Stimulated activated CD4-positive, alpha-beta T cell treated with anti-CD3 and anti-CD28 coated beads, Interleukin-12 subunit alpha, Interleukin-12 subunit beta, amount 100 ng/mL, for 24 hours (primary cell): Measurements from ENCODE around the gene UNC119.

ENCODE experiments used
- DNase-seq, 2 experiments: peaks; one replicate each; pipeline ENCODE4 v3.0.0-alpha.2; 2020; ENCODE audit warnings: low read depth in 2 of 2

UNC119 gene

GRCh38 chr17:28544402-28545140 is 7.9 kb downstream of the UNC119 start:
- DNase-seq, result no peak

GRCh38 chr17:28541439-28541838 is 11.0 kb downstream of the UNC119 start:
- no peak for DNase-seq

- DNase-seq, result no peak
Observed at GRCh38 chr17:28540231-28540630, 12.2 kb downstream of the UNC119 start.

- no peak for DNase-seq
Observed at GRCh38 chr17:28538296-28538895, 14.0 kb downstream of the UNC119 start.

- DNase-seq, result no peak
Observed at GRCh38 chr17:28537219-28537610, 15.2 kb downstream of the UNC119 start.

- no peak for DNase-seq
Observed at GRCh38 chr17:28536532-28537218, 15.7 kb downstream of the UNC119 start.

- DNase-seq, result no peak
Observed at GRCh38 chr17:28534740-28535375, 17.6 kb downstream of the UNC119 start.

GRCh38 chr17:28533091-28533807 is 19.2 kb downstream of the UNC119 start:
- DNase-seq, result no peak

GRCh38 chr17:28532050-28532960 is 20.1 kb downstream of the UNC119 start:
- DNase-seq, result no peak

GRCh38 chr17:28530926-28531325 is 21.5 kb downstream of the UNC119 start:
- DNase-seq, result no peak

- DNase-seq, result no peak
Observed at GRCh38 chr17:28530250-28530649, 22.2 kb downstream of the UNC119 start.

GRCh38 chr17:28529013-28529400 is 23.4 kb downstream of the UNC119 start:
- no peak for DNase-seq

GRCh38 chr17:28528327-28529012 is 24.0 kb downstream of the UNC119 start:
- no peak for DNase-seq

GRCh38 chr17:28527859-28528258 is 24.6 kb downstream of the UNC119 start:
- DNase-seq, result no peak

GRCh38 chr17:28527181-28527681 is 25.2 kb downstream of the UNC119 start:
- DNase-seq, result no peak

- no peak for DNase-seq
Observed at GRCh38 chr17:28526381-28526780, 26.0 kb downstream of the UNC119 start.

- DNase-seq, result no peak
Observed at GRCh38 chr17:28524476-28525424, 27.7 kb downstream of the UNC119 start.

GRCh38 chr17:28523876-28524275 is 28.5 kb downstream of the UNC119 start:
- DNase-seq, result no peak

- no peak for DNase-seq
Observed at GRCh38 chr17:28523186-28523585, 29.2 kb downstream of the UNC119 start.
